Astrocyte (in vitro differentiated cells and primary cell): ENCODE results near the gene SP9. TPM values are rescaled to one million over a fixed set of nuclear protein-coding genes. Genes with fewer than 3 reads are reported as not detected.

ENCODE experiments used
- DNase-seq: peaks from one replicate; pipeline ENCODE4 v3.0.0-alpha.2; 2010; ENCODE audit warnings: low read depth
- FAIRE-seq: peaks from 2 replicates; lab custom pipeline; 2011; peaks lifted over from hg19 to GRCh38; lab: Jason Lieb, UNC
- H2AFZ ChIP-seq: 2 replicates; pipeline ENCODE4 v1.6.0; 2012; ENCODE audit warnings: low read depth, low read length, inconsistent platforms
- H3K27ac ChIP-seq: 2 replicates; pipeline ENCODE4 v1.5.1; 2011; ENCODE audit warnings: low read depth, low read length, inconsistent platforms
- H3K27me3 ChIP-seq: 2 replicates; pipeline ENCODE4 v1.6.0; 2011; ENCODE audit warnings: low read length, inconsistent platforms; ENCODE audit not compliant: insufficient read depth
- H3K36me3 ChIP-seq: 2 replicates; pipeline ENCODE4 v1.5.1; 2011; ENCODE audit warnings: low read length, inconsistent platforms; ENCODE audit not compliant: insufficient read depth
- H3K4me1 ChIP-seq: 2 replicates; pipeline ENCODE4 v1.5.1; 2011; ENCODE audit warnings: low read length, inconsistent platforms; ENCODE audit not compliant: insufficient read depth
- H3K4me2 ChIP-seq: 2 replicates; pipeline ENCODE4 v1.6.0; 2012; ENCODE audit warnings: low read length, inconsistent platforms
- H3K4me3 ChIP-seq: 2 replicates; pipeline ENCODE4 v1.5.1; 2011; ENCODE audit warnings: low read depth, mild to moderate bottlenecking, low read length, inconsistent platforms; ENCODE audit not compliant: insufficient read depth
- H3K79me2 ChIP-seq: 2 replicates; pipeline ENCODE4 v1.6.0; 2012; ENCODE audit warnings: mild to moderate bottlenecking, low read length, inconsistent platforms; ENCODE audit not compliant: insufficient read depth
- H3K9ac ChIP-seq: 2 replicates; pipeline ENCODE4 v1.6.0; 2012; ENCODE audit warnings: mild to moderate bottlenecking, low read length, inconsistent platforms
- H3K9me3 ChIP-seq: 2 replicates; pipeline ENCODE4 v1.5.1; 2012; ENCODE audit warnings: low read depth, mild to moderate bottlenecking, low read length, inconsistent platforms; ENCODE audit not compliant: insufficient read depth
- H4K20me1 ChIP-seq: 2 replicates; pipeline ENCODE4 v1.6.0; 2012; ENCODE audit warnings: low read length, inconsistent platforms; ENCODE audit not compliant: insufficient read depth
- H3K27ac Mint-ChIP-seq: one replicate; pipeline ENCODE4 v1.8.0; 2021; ENCODE audit warnings: mild to moderate bottlenecking, mixed read lengths; ENCODE audit not compliant: unreplicated experiment
- H3K27me3 Mint-ChIP-seq: one replicate; pipeline ENCODE4 v1.8.0; 2021; ENCODE audit warnings: low read depth, mixed read lengths; ENCODE audit not compliant: unreplicated experiment
- H3K36me3 Mint-ChIP-seq: one replicate; pipeline ENCODE4 v1.8.0; 2021; ENCODE audit warnings: low read depth, mixed read lengths; ENCODE audit not compliant: unreplicated experiment
- H3K4me1 Mint-ChIP-seq: one replicate; pipeline ENCODE4 v1.8.0; 2021; ENCODE audit warnings: low read depth, mixed read lengths; ENCODE audit not compliant: unreplicated experiment
- H3K4me3 Mint-ChIP-seq: one replicate; pipeline ENCODE4 v1.8.0; 2021; ENCODE audit warnings: mild to moderate bottlenecking, moderate library complexity, mixed read lengths; ENCODE audit not compliant: unreplicated experiment
- H3K9me3 Mint-ChIP-seq: one replicate; pipeline ENCODE4 v1.8.0; 2021; ENCODE audit warnings: mild to moderate bottlenecking, mixed read lengths; ENCODE audit not compliant: unreplicated experiment
- EZH2 ChIP-seq: IDR thresholded peaks from 2 replicates; pipeline ENCODE4 v1.6.1; 2012; ENCODE audit warnings: mild to moderate bottlenecking, low read length, inconsistent platforms; ENCODE audit not compliant: insufficient read depth
- total RNA-seq: library from RNA; stranded (reverse); gene quantifications from 2 replicates; pipeline ENCODE4 v1.2.1, GENCODE V29; 2021
- TF ChIP-seq, protein P1 (sequence below): IDR thresholded peaks from 2 replicates; pipeline ENCODE4 v1.5.1; 2011; ENCODE audit warnings: low read depth, mild to moderate bottlenecking, inconsistent platforms, low read length, moderate library complexity; ENCODE audit not compliant: insufficient read depth

SP9 gene
- total RNA-seq, 1 donor from 2014 or later: not detected

DNA sequence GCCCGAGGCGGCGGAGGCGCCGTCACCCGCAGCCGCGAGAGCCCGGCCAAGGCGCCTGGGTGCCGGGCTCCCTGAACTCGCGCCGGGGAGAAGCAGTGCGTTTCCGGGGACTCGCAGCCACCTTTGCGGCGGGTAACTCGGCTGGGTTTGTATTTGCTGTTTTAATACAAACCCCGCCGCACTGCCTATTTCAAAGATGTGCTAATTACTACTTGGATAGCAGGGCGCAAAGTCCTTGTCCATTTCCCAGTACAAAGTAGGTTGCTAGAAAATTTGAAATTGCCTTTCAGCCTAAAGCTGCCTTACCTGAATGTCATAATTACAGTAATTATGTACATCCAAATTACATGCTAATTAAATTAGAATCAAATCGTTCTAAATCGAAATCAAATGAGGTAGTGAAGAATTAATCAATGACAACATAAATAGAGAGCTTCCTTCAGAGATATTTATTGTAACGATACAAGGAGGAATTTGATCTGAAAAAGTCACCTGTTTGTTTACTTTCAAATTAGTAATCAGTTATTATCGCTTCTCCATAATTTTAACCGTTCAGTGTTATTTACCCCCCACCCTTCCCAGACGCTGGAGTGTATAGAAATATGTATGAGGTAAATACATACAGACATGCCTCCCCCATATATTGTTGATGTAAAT lies 8.1 kb downstream of the SP9 start:
- H3K36me3 ChIP-seq: no peaks in the 10 kb centered on the region
- H3K27ac ChIP-seq: no peak overlapping the region
- peak overlapping the region; percentile 41 for H3K4me3 Mint-ChIP-seq
- H3K36me3 Mint-ChIP-seq: no peaks in the 10 kb centered on the region
- no peak overlapping the region for H3K4me3 ChIP-seq
- H3K9me3 Mint-ChIP-seq: peaks cover 7% of the 10 kb centered on the region
- H3K4me1 ChIP-seq: peaks cover 6% of the 10 kb centered on the region
- peak overlapping the region; percentile 70 for H3K4me2 ChIP-seq
- H4K20me1 ChIP-seq: peaks cover 17% of the 10 kb centered on the region
- H3K27me3 ChIP-seq: peaks cover 69% of the 10 kb centered on the region
- H3K79me2 ChIP-seq: no peaks in the 10 kb centered on the region
- H2AFZ ChIP-seq: no peak overlapping the region
- no peak overlapping the region for H3K27ac Mint-ChIP-seq
- no peaks in the 10 kb centered on the region for H3K9me3 ChIP-seq
- TF ChIP-seq EZH2: no peak
- TF ChIP-seq, protein P1, sequence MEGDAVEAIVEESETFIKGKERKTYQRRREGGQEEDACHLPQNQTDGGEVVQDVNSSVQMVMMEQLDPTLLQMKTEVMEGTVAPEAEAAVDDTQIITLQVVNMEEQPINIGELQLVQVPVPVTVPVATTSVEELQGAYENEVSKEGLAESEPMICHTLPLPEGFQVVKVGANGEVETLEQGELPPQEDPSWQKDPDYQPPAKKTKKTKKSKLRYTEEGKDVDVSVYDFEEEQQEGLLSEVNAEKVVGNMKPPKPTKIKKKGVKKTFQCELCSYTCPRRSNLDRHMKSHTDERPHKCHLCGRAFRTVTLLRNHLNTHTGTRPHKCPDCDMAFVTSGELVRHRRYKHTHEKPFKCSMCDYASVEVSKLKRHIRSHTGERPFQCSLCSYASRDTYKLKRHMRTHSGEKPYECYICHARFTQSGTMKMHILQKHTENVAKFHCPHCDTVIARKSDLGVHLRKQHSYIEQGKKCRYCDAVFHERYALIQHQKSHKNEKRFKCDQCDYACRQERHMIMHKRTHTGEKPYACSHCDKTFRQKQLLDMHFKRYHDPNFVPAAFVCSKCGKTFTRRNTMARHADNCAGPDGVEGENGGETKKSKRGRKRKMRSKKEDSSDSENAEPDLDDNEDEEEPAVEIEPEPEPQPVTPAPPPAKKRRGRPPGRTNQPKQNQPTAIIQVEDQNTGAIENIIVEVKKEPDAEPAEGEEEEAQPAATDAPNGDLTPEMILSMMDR: no peak
- FAIRE-seq (no peak), DNase-seq (no peak)
- no peak overlapping the region for H3K9ac ChIP-seq
- H3K27me3 Mint-ChIP-seq: peaks cover 54% of the 10 kb centered on the region
- peaks cover 6% of the 10 kb centered on the region for H3K4me1 Mint-ChIP-seq

DNA sequence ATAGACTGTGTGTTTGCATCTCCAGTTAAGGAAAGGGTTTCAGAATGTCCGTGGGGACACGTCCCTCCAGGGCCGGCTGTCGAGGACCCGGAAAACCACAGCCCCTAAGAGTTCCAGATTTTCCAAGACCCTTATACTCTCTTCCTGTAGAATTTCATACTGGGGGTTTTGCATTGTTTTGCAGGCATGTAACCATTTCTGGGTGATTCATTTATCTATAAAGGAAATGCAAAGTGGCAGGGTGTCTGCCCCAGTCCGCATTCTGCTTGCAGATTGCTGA lies 8.5 kb downstream of the SP9 start:
- no peaks in the 10 kb centered on the region for H3K36me3 ChIP-seq
- FAIRE-seq (no peak), DNase-seq (no peak)
- no peak overlapping the region for H3K27ac ChIP-seq
- no peak overlapping the region for H3K9ac ChIP-seq
- H3K4me1 Mint-ChIP-seq: peaks cover 5% of the 10 kb centered on the region
- no peaks in the 10 kb centered on the region for H3K9me3 ChIP-seq
- H3K79me2 ChIP-seq: no peaks in the 10 kb centered on the region
- peak overlapping the region; percentile 41 for H3K4me3 Mint-ChIP-seq
- H3K27me3 Mint-ChIP-seq: peaks cover 51% of the 10 kb centered on the region
- no peak overlapping the region for H2AFZ ChIP-seq
- no peak overlapping the region for H3K27ac Mint-ChIP-seq
- no peak for TF ChIP-seq EZH2
- TF ChIP-seq, protein P1: no peak
- no peak overlapping the region for H3K4me2 ChIP-seq
- peaks cover 14% of the 10 kb centered on the region for H4K20me1 ChIP-seq
- H3K4me1 ChIP-seq: peaks cover 6% of the 10 kb centered on the region
- peaks cover 64% of the 10 kb centered on the region for H3K27me3 ChIP-seq
- no peak overlapping the region for H3K4me3 ChIP-seq
- H3K9me3 Mint-ChIP-seq: peaks cover 4% of the 10 kb centered on the region
- peaks cover under 1% of the 10 kb centered on the region for H3K36me3 Mint-ChIP-seq
